Spinal cord (tissue), 10 donors: ENCODE measurements around the gene GRIK1. TPM values are rescaled to one million over a fixed set of nuclear protein-coding genes. Genes with fewer than 3 reads are reported as not detected.
A peak's percentile ranks its signal among the peaks of the same experiment; 100 is the strongest.

Experiments
- DNase-seq, 6 donors: peaks; one replicate each; pipeline versions ENCODE4 v3.0.0 to v3.0.0-alpha.2; 2013 to 2015; ENCODE audit warnings: low spot score in 6 of 6, low read depth in 4 of 6
- H3K27ac ChIP-seq: one replicate; pipeline ENCODE4 v1.5.1; 2013; ENCODE audit warnings: low read depth, low read length, control low read depth
- H3K27me3 ChIP-seq: one replicate; pipeline ENCODE4 v1.6.1; 2013; ENCODE audit warnings: low read length; ENCODE audit not compliant: control insufficient read depth, insufficient read depth
- H3K36me3 ChIP-seq: one replicate; pipeline ENCODE4 v1.6.1; 2013; ENCODE audit warnings: low read length; ENCODE audit not compliant: control insufficient read depth, insufficient read depth
- H3K4me1 ChIP-seq: one replicate; pipeline ENCODE4 v1.6.1; 2013; ENCODE audit warnings: low read length; ENCODE audit not compliant: control insufficient read depth, insufficient read depth
- H3K4me3 ChIP-seq: one replicate; pipeline ENCODE4 v1.5.1; 2013; ENCODE audit warnings: low read depth, low read length, control low read depth
- H3K9me3 ChIP-seq: one replicate; pipeline ENCODE4 v1.6.1; 2013; ENCODE audit warnings: low read length; ENCODE audit not compliant: control insufficient read depth, insufficient read depth
- WGBS: methylation state at CpG from one replicate; pipeline ENCODE4 v1.1.5; 2013; ENCODE audit warnings: missing lambda C conversion rate; ENCODE audit not compliant: insufficient coverage; 5-methylcytosine and 5-hydroxymethylcytosine counted together
- polyA plus RNA-seq, 2 donors: library from polyadenylated mRNA; unstranded; fragments of 120-200 nt; gene quantifications; one replicate each; pipeline ENCODE4 v1.2.1, GENCODE V29; 2013; ENCODE audit not compliant: insufficient read length in 2 of 2
- total RNA-seq, 2 donors: library from RNA; depleted of rRNA in 1 of 2; stranded (reverse); fragments of 120-200 nt in 1 of 2; fragments of >200 nt in 1 of 2; gene quantifications; one replicate each; pipeline versions ENCODE4 v1.2.3 to v1.2.4, GENCODE V29; 2013 to 2014
- donor health status: healthy.

Gene GRIK1
- total and polyA plus RNA-seq, 4 donors, result 12.0 to 35.0 (median 29.6) TPM

DNA sequence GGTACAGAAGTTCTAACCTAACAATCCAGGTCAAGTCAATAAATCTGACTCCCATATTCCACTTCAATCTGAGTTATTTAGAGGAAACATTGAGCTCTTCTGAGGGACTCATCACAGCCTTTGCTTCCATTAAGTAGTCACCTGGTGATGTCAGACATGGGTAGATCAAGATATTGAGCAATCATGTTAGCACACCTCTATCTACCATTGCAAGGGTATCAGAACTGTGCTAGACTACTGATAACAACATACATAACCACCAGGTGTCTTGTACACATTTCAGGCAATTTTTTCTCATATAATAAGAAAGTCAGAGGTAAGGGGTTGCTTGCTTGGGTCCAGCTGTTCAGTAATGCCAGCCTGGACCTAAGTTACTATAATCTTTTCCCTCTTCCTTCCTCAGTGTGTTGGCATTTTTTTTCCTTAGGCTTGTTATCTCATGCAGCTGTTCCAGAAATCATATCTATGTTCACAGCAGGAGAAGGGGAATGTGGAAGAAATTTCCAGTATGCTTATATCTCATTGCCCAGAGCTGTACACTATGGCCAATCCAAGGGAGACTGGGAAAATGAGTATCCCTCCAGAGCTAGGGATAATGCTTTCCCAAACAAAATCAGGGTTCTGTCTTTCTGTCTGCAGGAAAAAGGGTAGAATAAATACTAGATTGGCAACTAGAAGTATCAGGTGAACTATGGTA, 52.3 kb downstream of the GRIK1 start:
- H3K4me3 ChIP-seq, result no peak overlapping the region
- no peak overlapping the region for H3K27ac ChIP-seq
- no peaks in the 10 kb centered on the region for H3K9me3 ChIP-seq
- no peaks in the 10 kb centered on the region for H3K36me3 ChIP-seq
- H3K27me3 ChIP-seq, result no peaks in the 10 kb centered on the region
- H3K4me1 ChIP-seq, result no peaks in the 10 kb centered on the region
- no peak for DNase-seq

DNA sequence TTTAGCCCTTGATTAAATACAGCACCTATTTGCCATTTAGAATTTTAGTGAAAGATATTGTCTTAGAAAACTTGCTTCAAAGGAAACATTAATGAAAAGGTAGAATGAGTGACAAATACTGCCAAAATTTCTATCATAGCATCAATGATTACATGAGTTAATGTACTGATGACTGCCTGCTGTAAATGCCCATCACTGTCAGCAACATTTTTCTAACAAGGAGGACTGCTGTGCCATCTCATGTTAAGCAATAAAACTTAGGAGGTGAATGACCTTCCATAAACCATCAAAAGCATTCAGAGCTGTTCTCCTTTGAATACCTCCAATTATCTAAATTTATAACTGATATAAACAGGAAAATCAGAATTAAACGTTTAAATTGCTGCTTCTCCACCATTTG, 54.3 kb downstream of the GRIK1 start:
- no CpG with 5 or more reads among the region's 1 CpG for WGBS
- DNase-seq, result no peak
- H3K9me3 ChIP-seq, result no peaks in the 10 kb centered on the region
- no peak overlapping the region for H3K27ac ChIP-seq
- no peaks in the 10 kb centered on the region for H3K36me3 ChIP-seq
- H3K4me3 ChIP-seq, result no peak overlapping the region
- no peaks in the 10 kb centered on the region for H3K27me3 ChIP-seq
- H3K4me1 ChIP-seq, result no peaks in the 10 kb centered on the region

- Histone ChIP-seq H3K27ac (no peak overlapping the region), H3K9me3 (no peaks in the 10 kb centered on the region), H3K4me1 (no peaks in the 10 kb centered on the region), H3K4me3 (no peak overlapping the region), H3K27me3 (no peaks in the 10 kb centered on the region), H3K36me3 (no peaks in the 10 kb centered on the region)
- DNase-seq, result no peak
- no CpG with 5 or more reads among the region's 1 CpG for WGBS
These were observed 63.9 kb downstream of the GRIK1 start for GRCh38 chr21:29875873-29876272.

GRCh38 chr21:29875036-29875716, 64.6 kb downstream of the GRIK1 start:
- H3K4me1 ChIP-seq, result no peaks in the 10 kb centered on the region
- no peak overlapping the region for H3K27ac ChIP-seq
- H3K27me3 ChIP-seq, result no peaks in the 10 kb centered on the region
- H3K4me3 ChIP-seq, result no peak overlapping the region
- peak in 1 of 6 donors; percentile 61 for DNase-seq
- WGBS, result 54% methylated on average over 2 of the region's 3 CpGs
- H3K9me3 ChIP-seq, result no peaks in the 10 kb centered on the region
- no peaks in the 10 kb centered on the region for H3K36me3 ChIP-seq

DNA sequence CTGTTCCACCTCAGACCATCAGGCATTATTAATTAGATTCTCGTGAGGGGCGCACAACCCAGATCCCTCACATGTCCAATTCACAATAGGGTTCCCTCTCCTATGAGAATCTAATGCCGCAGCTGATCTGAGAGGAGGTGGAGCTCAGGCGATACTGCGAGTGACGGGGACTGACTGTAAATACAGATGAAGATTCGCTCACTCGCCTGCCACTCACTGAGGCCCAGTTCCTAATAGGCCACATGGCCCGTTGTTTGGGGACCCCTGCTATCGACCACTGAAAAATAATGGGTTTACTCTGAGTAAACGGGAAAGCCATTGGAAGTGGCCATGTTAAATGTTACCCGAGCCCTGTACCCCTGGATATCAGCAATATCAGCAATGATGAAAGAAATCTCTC, 65.9 kb downstream of the GRIK1 start:
- DNase-seq, result no peak
- H3K36me3 ChIP-seq, result no peaks in the 10 kb centered on the region
- no peaks in the 10 kb centered on the region for H3K27me3 ChIP-seq
- WGBS, result 97% methylated on average over 5 of the region's 12 CpGs
- no peak overlapping the region for H3K4me3 ChIP-seq
- H3K4me1 ChIP-seq, result no peaks in the 10 kb centered on the region
- H3K9me3 ChIP-seq, result no peaks in the 10 kb centered on the region
- H3K27ac ChIP-seq, result no peak overlapping the region

GRCh38 chr21:29870814-29871213, 69.0 kb downstream of the GRIK1 start:
- Histone ChIP-seq H3K27ac (no peak overlapping the region), H3K27me3 (no peaks in the 10 kb centered on the region), H3K36me3 (no peaks in the 10 kb centered on the region), H3K4me1 (no peaks in the 10 kb centered on the region), H3K9me3 (no peaks in the 10 kb centered on the region), H3K4me3 (no peak overlapping the region)
- 88% methylated on average over 5 of the region's 6 CpGs for WGBS
- no peak for DNase-seq

DNA sequence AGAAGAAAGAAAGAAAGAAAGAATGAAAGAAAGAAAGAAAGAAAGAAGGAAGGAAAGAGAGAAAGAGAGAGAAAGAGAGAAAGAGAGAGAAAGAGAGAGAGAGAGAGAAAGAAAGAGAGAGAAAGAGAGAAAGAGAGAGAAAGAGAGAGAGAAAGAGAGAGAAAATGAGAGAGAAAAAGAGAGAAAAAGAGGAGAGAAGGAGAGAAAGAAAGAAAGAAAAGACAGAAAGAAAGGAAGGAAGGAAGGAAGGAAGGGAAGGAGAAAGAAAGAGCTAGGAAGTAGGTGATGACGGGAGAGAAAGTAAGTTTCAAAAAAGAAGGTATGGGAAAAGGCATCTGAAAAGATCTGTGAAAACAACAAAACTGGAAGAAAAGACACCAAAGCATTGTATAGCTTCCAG, 72.0 kb downstream of the GRIK1 start:
- H3K4me3 ChIP-seq, result no peak overlapping the region
- DNase-seq, result no peak
- H3K27me3 ChIP-seq, result no peaks in the 10 kb centered on the region
- 75% methylated on average over 1 of the region's 1 CpG for WGBS
- H3K4me1 ChIP-seq, result no peaks in the 10 kb centered on the region
- no peaks in the 10 kb centered on the region for H3K9me3 ChIP-seq
- no peaks in the 10 kb centered on the region for H3K36me3 ChIP-seq
- H3K27ac ChIP-seq, result no peak overlapping the region

- Histone ChIP-seq H3K27ac (no peak overlapping the region), H3K36me3 (no peaks in the 10 kb centered on the region), H3K4me1 (peaks cover 3% of the 10 kb centered on the region), H3K9me3 (no peaks in the 10 kb centered on the region), H3K4me3 (no peak overlapping the region), H3K27me3 (no peaks in the 10 kb centered on the region)
- DNase-seq, result no peak
- no CpG with 5 or more reads among the region's 2 CpGs for WGBS
These were observed 79.5 kb downstream of the GRIK1 start for GRCh38 chr21:29860346-29860745.

DNA sequence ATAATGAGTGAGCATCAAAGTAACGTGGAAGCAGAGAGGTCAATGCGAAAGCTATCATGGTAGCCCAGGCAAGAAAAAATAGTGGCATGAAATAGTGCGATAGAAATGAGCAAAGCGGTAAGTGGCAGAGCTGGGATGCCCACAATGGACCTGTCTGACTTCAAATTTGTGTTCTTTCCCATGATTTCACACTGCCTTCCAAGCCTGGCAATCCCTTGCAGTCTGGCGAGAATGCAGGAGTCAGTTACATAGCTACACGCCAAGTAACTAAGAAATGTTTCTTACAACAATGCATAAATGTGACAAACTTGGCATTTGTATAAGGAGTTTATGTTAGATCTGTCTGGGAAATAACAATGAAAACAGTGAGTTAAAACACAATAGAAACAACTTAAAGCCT, 82.6 kb downstream of the GRIK1 start:
- H3K27me3 ChIP-seq, result no peaks in the 10 kb centered on the region
- peaks cover 3% of the 10 kb centered on the region for H3K4me1 ChIP-seq
- no peak overlapping the region for H3K4me3 ChIP-seq
- H3K27ac ChIP-seq, result no peak overlapping the region
- no peaks in the 10 kb centered on the region for H3K9me3 ChIP-seq
- WGBS, result 80% methylated on average over 4 of the region's 6 CpGs
- no peaks in the 10 kb centered on the region for H3K36me3 ChIP-seq
- peak in 3 of 6 donors; percentile 17 to 71 (median 38) for DNase-seq

GRCh38 chr21:29854795-29855194, 85.0 kb downstream of the GRIK1 start:
- Histone ChIP-seq H3K27ac (no peak overlapping the region), H3K9me3 (no peaks in the 10 kb centered on the region), H3K36me3 (no peaks in the 10 kb centered on the region), H3K27me3 (no peaks in the 10 kb centered on the region), H3K4me3 (no peak overlapping the region), H3K4me1 (peaks cover 3% of the 10 kb centered on the region)
- WGBS, result 100% methylated on average over 1 of the region's 1 CpG
- no peak for DNase-seq
